LNCaP clone FGC (cell line): ENCODE data around the gene ZFHX2.

Experiments used
- DNase-seq: peaks from one replicate; pipeline ENCODE4 v3.0.0-alpha.2; 2011; ENCODE audit warnings: low read depth
- H3K4me3 ChIP-seq: 2 replicates; pipeline ENCODE4 v1.5.1; 2011; ENCODE audit warnings: mild to moderate bottlenecking, low read depth, low read length, control low read depth
- CTCF ChIP-seq: IDR thresholded peaks from 2 replicates; pipeline ENCODE4 v1.5.1; 2012; ENCODE audit warnings: mild to moderate bottlenecking; ENCODE audit not compliant: control insufficient read depth, insufficient read depth; ENCODE audit errors: extremely low read depth

ZFHX2 gene

DNA sequence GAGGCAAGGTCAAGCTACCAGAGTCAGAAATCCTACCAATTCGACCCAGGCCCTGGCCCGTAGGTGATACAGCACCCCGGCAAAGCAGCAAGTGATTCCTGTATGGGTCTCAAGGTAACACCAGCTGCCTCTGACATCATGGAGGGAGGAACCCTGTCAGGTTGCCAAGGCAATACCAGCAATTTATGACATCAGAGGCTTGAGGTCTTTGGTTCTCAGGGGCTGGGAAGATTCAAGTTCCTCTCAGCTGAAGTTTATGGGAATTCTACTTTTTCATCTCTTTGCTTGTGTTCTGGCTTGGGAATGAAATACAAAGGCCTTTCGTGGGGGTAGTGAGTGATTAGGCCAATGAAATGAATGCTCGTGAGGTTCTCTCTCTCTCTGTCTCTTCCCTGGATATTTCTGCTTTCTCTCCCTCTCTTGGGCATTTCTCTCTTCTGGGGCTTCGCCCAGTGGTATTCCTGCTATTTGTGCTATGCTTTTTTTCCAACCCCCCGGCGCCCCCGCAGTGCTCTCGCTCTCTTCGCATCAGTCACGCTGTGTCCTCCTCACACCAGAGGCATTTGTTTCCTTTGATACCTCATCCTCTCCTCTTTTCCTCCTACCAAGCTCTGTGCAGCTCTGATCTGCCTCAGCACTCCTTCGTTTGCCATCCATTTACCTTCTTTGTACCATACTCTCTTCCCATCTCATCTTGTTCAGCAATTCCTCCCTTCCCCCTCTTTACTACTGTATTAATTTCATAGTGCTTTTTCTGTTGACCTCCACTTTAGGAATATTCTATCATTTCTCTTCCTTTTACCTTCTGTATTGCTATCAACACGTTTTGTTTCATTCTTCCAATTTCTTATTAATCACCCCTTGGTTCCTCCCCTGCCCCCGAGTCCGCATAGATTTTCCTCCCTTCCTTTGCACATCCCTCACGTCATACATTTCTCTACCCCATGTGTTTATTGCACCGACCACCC, 2.9 kb downstream of the ZFHX2 start:
- TF ChIP-seq CTCF: no peak
- H3K4me3 ChIP-seq: no peak overlapping the region
- no peak for DNase-seq

DNA sequence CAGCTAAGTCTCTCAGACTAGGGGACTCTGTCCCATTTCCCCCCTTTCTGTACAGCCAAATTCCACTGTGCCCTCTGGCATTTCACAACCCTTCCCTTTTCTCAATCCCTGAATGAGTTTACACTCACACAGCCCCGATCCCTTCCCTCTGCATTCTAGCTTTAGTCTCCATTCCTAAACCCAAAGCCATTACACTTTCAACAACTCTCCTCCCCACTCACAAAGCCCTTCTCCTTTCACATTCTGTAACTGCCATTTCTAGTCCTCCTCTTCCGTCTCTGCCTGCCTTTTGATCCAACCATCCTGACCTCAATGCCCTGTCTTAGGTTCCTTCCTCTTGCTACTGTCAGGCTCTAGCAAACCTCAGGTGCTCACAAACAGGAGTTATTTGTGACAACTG, 3.6 kb downstream of the ZFHX2 start:
- H3K4me3 ChIP-seq: no peak overlapping the region
- no peak for DNase-seq
- TF ChIP-seq CTCF: no peak

- TF ChIP-seq CTCF: no peak
- H3K4me3 ChIP-seq: no peak overlapping the region
Observed at GRCh38 chr14:23546450-23547035, 5.0 kb downstream of the ZFHX2 start.

GRCh38 chr14:23545740-23546365, 5.7 kb downstream of the ZFHX2 start:
- H3K4me3 ChIP-seq: no peak overlapping the region
- DNase-seq: no peak
- no peak for TF ChIP-seq CTCF

More at GRCh38 chr14:23546450-23547035, 5.0 kb downstream of the ZFHX2 start:
- DNase-seq: no peak

DNA sequence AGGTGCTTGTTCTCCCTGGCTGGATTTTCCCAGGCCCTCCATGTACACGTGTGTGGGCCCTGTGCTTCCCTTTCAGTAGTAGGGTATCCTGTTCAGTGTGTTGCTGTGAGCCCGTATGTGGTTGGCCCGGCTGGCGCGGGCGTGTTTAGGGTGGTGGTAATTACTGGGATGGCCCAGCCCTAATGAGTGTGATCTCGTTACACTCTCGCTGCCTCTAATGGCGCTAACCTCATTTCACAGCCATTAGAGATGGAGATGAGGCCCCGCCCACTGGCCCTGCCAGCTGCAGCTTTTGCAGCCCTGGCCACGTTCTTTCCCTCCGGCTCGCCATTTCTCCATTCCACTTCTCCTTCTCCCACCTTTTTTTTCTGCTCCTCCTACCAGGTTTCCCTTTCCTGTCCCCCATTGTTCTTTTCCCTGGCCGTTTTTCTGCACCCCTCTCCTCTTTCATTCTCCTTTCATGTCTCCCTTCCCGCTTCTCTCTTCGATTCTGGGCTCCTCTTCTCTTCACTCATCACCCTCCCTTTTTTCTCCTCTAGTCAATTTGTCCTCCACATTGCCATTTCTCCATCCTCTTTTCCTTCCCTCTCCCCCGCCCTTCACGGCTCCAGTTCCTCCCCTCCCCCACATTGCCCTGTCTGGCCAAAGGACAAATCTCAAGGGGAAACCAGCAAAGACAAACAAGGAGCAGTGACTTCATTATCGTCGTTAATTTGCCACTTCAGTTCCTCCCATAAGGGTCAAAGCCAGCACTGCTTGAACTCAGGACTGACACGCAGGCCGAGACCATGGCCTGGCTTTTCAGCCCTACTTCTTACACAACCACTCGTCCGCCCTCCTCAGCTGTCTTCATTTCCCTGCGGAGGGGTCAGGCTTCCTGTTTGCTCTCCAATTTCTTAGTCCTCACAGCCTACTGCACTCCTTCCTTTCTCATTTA, 6.8 kb downstream of the ZFHX2 start:
- TF ChIP-seq CTCF: no peak
- no peak overlapping the region for H3K4me3 ChIP-seq
- no peak for DNase-seq

DNA sequence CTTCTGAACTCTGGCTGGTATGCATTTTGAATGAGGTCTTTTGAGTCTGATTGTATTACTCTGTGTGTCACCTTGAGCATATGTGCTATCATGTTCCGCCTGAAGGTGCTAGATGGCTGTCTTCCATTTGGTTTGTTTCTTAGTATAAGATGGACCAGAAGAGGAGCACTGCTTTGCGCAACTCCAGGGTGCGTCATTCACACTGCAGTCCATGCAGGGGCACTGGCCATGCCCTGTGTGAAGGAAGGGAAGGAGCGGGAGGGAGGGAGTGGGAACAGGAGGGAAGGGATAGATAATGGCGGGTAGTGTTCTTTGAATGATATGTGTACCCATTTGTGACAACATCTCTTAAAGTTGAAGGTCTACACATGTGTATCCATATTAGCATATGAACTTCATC, 8.2 kb downstream of the ZFHX2 start:
- TF ChIP-seq CTCF: no peak
- no peak overlapping the region for H3K4me3 ChIP-seq
- DNase-seq: no peak
